T-cell (primary cell): Measurements from ENCODE around the gene CACNA1I. TPM values are rescaled to one million over a fixed set of nuclear protein-coding genes. Genes with fewer than 3 reads are reported as not detected.

Experiments
- ATAC-seq, 4 experiments: fragments of 200-7000 bp in 3 of 4; fragments of 150-1000 bp in 1 of 4; cut with Tn5 transposase; replicated peaks in 1 of 4; 1 replicate in 3 of 4; 2 replicates in 1 of 4; pipeline ENCODE4 v1.10.0; 2021; ENCODE audit warnings: moderate library complexity in 3 of 4, mild to moderate bottlenecking in 2 of 4, moderate number of reproducible peaks in 1 of 4
- CTCF ChIA-PET, 2 donors: fragments of 300-600 bp; sonication (Branson Sonifier 250); formaldehyde crosslinking; loops; one replicate each; lab custom pipeline; 2022; ENCODE audit warnings: antibody characterized with exemption in 2 of 2; lab: Charles Lee
- POLR2A ChIA-PET, 2 donors: fragments of 300-600 bp; sonication (Branson Sonifier 250); formaldehyde crosslinking; loops; one replicate each; lab custom pipeline; 2022; ENCODE audit warnings: antibody characterized with exemption in 2 of 2; lab: Charles Lee
- DNase-seq, 35 experiments: peaks; one replicate each; pipeline versions ENCODE4 v3.0.0 to v3.0.0-alpha.2; 2013 to 2023
- H3K27ac ChIP-seq: one replicate; pipeline ENCODE4 v1.5.1; 2013; ENCODE audit warnings: low read length
- H3K27me3 ChIP-seq, 2 experiments: replicated peaks in 1 of 2; 1 replicate in 1 of 2; 2 replicates in 1 of 2; pipeline versions ENCODE4 v1.6.1 to v1.7.0; 2013; ENCODE audit warnings: low read length in 1 of 2, mixed read lengths in 1 of 2; ENCODE audit not compliant: control insufficient read depth in 2 of 2, insufficient read depth in 2 of 2; ENCODE audit errors: extremely low read depth in 1 of 2
- H3K36me3 ChIP-seq, 2 donors: 1 replicate in 1 of 2; 2 replicates in 1 of 2; pipeline versions ENCODE4 v1.6.1 to v1.7.0; 2013; ENCODE audit warnings: low read length in 1 of 2; ENCODE audit not compliant: control insufficient read depth in 2 of 2, insufficient read depth in 1 of 2; ENCODE audit errors: extremely low read depth in 1 of 2
- H3K4me1 ChIP-seq, 2 experiments: 1 replicate in 1 of 2; 2 replicates in 1 of 2; pipeline versions ENCODE4 v1.6.1 to v1.7.0; 2013; ENCODE audit warnings: low read length in 2 of 2, mixed read lengths in 1 of 2; ENCODE audit not compliant: insufficient read depth in 2 of 2, control insufficient read depth in 1 of 2; ENCODE audit errors: extremely low read depth in 1 of 2
- H3K4me3 ChIP-seq, 2 donors: 1 replicate in 1 of 2; 2 replicates in 1 of 2; pipeline versions ENCODE4 v1.5.1 to v1.7.0; 2013; ENCODE audit warnings: mild to moderate bottlenecking in 2 of 2, low read length in 1 of 2, moderate library complexity in 1 of 2; ENCODE audit not compliant: control insufficient read depth in 1 of 2; ENCODE audit errors: extremely low read depth in 1 of 2
- H3K9me3 ChIP-seq: 2 replicates; pipeline ENCODE4 v1.7.0; 2013
- H3K27ac Mint-ChIP-seq, 2 donors: one replicate each; pipeline ENCODE4 v1.8.0; 2020 to 2021; ENCODE audit warnings: mild to moderate bottlenecking in 2 of 2, mixed read lengths in 2 of 2
- H3K27me3 Mint-ChIP-seq, 2 donors: one replicate each; pipeline ENCODE4 v1.8.0; 2021 to 2022; ENCODE audit warnings: mixed read lengths in 2 of 2
- H3K36me3 Mint-ChIP-seq: one replicate; pipeline ENCODE4 v1.8.0; 2021; ENCODE audit warnings: mixed read lengths
- H3K4me1 Mint-ChIP-seq, 3 donors: one replicate each; pipeline ENCODE4 v1.8.0; 2020 to 2022; ENCODE audit warnings: mixed read lengths in 3 of 3, mild to moderate bottlenecking in 1 of 3
- H3K4me3 Mint-ChIP-seq, 3 donors: one replicate each; pipeline ENCODE4 v1.8.0; 2020 to 2022; ENCODE audit warnings: mild to moderate bottlenecking in 3 of 3, mixed read lengths in 3 of 3, moderate library complexity in 3 of 3
- H3K9me3 Mint-ChIP-seq, 3 donors: one replicate each; pipeline ENCODE4 v1.8.0; 2020 to 2022; ENCODE audit warnings: mixed read lengths in 3 of 3
- WGBS: methylation state at CpG from one replicate; pipeline ENCODE4 v1.1.5; 2013; ENCODE audit warnings: missing lambda C conversion rate; ENCODE audit not compliant: insufficient coverage; 5-methylcytosine and 5-hydroxymethylcytosine counted together
- total RNA-seq, 35 experiments: library from RNA in 6 of 35; stranded (reverse) in 6 of 35; fragments of 120-200 nt in 1 of 35; gene quantifications; one replicate each; pipeline versions ENCODE4 v1.2.1 to v1.2.4 and lab custom pipeline; 2013 to 2026

Gene CACNA1I
- total RNA-seq, 5 donors from 2014 or later (not counting 1 experiment from before 2014, with no cell fraction given): 16.1 to 32.9 (median 28.8) TPM

- Mint-ChIP-seq H3K27ac (no peak overlapping the region), H3K36me3 (no peaks in the 10 kb centered on the region)
- WGBS: 82% methylated on average over 7 of the region's 12 CpGs
These were observed 25.1 kb downstream of the CACNA1I start for GRCh38 chr22:39595622-39596172.

GRCh38 chr22:39596601-39597000 lies 26.0 kb downstream of the CACNA1I start:
- ATAC-seq (no peak), DNase-seq (no peak)
- ChIA-PET CTCF (no interaction called here), POLR2A (no interaction called here)
- WGBS: 74% methylated on average over 5 of the region's 6 CpGs
- H3K36me3 Mint-ChIP-seq: no peaks in the 10 kb centered on the region
- Histone ChIP-seq H3K27ac (no peak overlapping the region), H3K4me3 (no peak overlapping the region), H3K4me1 (peaks cover 0 to 28% of the 10 kb centered on the region in 2 experiments), H3K9me3 (no peaks in the 10 kb centered on the region), H3K27me3 (peaks cover 0 to 58% of the 10 kb centered on the region in 2 experiments), H3K36me3 (no peaks in the 10 kb centered on the region)
- H3K4me3 Mint-ChIP-seq: no peak overlapping the region
- no peak overlapping the region for H3K27ac Mint-ChIP-seq
- H3K4me1 Mint-ChIP-seq: peaks cover 17 to 29% (median 26%) of the 10 kb centered on the region in 3 donors
- peaks cover 0 to 22% of the 10 kb centered on the region in 2 donors for H3K27me3 Mint-ChIP-seq
- no peaks in the 10 kb centered on the region for H3K9me3 Mint-ChIP-seq

More at GRCh38 chr22:39595622-39596172, 25.1 kb downstream of the CACNA1I start:
- peaks cover 0 to 22% of the 10 kb centered on the region in 2 donors for H3K27me3 Mint-ChIP-seq
- Histone ChIP-seq H3K4me3 (no peak overlapping the region), H3K27me3 (peaks cover 0 to 58% of the 10 kb centered on the region in 2 experiments), H3K9me3 (no peaks in the 10 kb centered on the region), H3K36me3 (no peaks in the 10 kb centered on the region), H3K4me1 (peaks cover 0 to 19% of the 10 kb centered on the region in 2 experiments), H3K27ac (no peak overlapping the region)
- ChIA-PET POLR2A (no interaction called here), CTCF (no interaction called here)
- peaks cover 8 to 20% (median 17%) of the 10 kb centered on the region in 3 donors for H3K4me1 Mint-ChIP-seq
- DNase-seq (no peak), ATAC-seq (no peak)
- no peaks in the 10 kb centered on the region for H3K9me3 Mint-ChIP-seq
- no peak overlapping the region for H3K4me3 Mint-ChIP-seq

GRCh38 chr22:39597236-39597869 lies 26.8 kb downstream of the CACNA1I start:
- no peak for DNase-seq
- H3K4me3 Mint-ChIP-seq: peak overlapping the region in 1 of 3 donors; percentile 68
- no peak for ATAC-seq
- no peaks in the 10 kb centered on the region for H3K36me3 ChIP-seq
- no peak overlapping the region for H3K4me3 ChIP-seq
- H3K27ac Mint-ChIP-seq: no peak overlapping the region
- no peaks in the 10 kb centered on the region for H3K9me3 ChIP-seq
- no peaks in the 10 kb centered on the region for H3K36me3 Mint-ChIP-seq
- peaks cover 0 to 33% of the 10 kb centered on the region in 2 experiments for H3K4me1 ChIP-seq
- ChIA-PET POLR2A (no interaction called here), CTCF (no interaction called here)
- no peak overlapping the region for H3K27ac ChIP-seq
- H3K27me3 Mint-ChIP-seq: peaks cover 0 to 22% of the 10 kb centered on the region in 2 donors
- WGBS: 93% methylated on average over 5 of the region's 8 CpGs
- H3K9me3 Mint-ChIP-seq: peaks cover 0 to 4% (median 0%) of the 10 kb centered on the region in 3 donors
- H3K27me3 ChIP-seq: peaks cover 0 to 53% of the 10 kb centered on the region in 2 experiments
- peaks cover 22 to 36% (median 31%) of the 10 kb centered on the region in 3 donors for H3K4me1 Mint-ChIP-seq

- H3K9me3 Mint-ChIP-seq: peaks cover 0 to 6% (median 0%) of the 10 kb centered on the region in 3 donors
- no peaks in the 10 kb centered on the region for H3K36me3 ChIP-seq
- peaks cover 0 to 19% of the 10 kb centered on the region in 2 donors for H3K27me3 Mint-ChIP-seq
- no peak overlapping the region for H3K27ac ChIP-seq
- peaks cover 31 to 46% (median 39%) of the 10 kb centered on the region in 3 donors for H3K4me1 Mint-ChIP-seq
- ChIA-PET CTCF (no interaction called here), POLR2A (no interaction called here)
- peak; percentile 62 to 86 (median 74) for ATAC-seq
- no peak overlapping the region for H3K4me3 ChIP-seq
- H3K36me3 Mint-ChIP-seq: no peaks in the 10 kb centered on the region
- H3K4me3 Mint-ChIP-seq: peak overlapping the region in 1 of 3 donors; percentile 68
- H3K9me3 ChIP-seq: no peaks in the 10 kb centered on the region
- 32% methylated on average over 18 of the region's 36 CpGs for WGBS
- H3K4me1 ChIP-seq: peaks cover 6 to 39% of the 10 kb centered on the region in 2 experiments
- H3K27me3 ChIP-seq: peaks cover 0 to 44% of the 10 kb centered on the region in 2 experiments
- peak overlapping the region in 1 of 2 donors; percentile 61 for H3K27ac Mint-ChIP-seq
- DNase-seq: peak; percentile 42 to 80 (median 69)
These were observed 27.7 kb downstream of the CACNA1I start for GRCh38 chr22:39598017-39598965.

- WGBS: 90% methylated on average over 13 of the region's 18 CpGs
- POLR2A ChIA-PET: interaction anchor here in 1 of 2 donors (0.6 kb wide), 1 partner anchor 220 kb away, joined by 4 read pairs; no protein-coding TSS in a partner anchor
- Mint-ChIP-seq H3K27ac (peak overlapping the region; percentile 77 to 86), H3K4me3 (peak overlapping the region in 1 of 3 donors; percentile 53), H3K4me1 (peaks cover 34 to 51% (median 45%) of the 10 kb centered on the region in 3 donors), H3K9me3 (peaks cover 0 to 9% (median 0%) of the 10 kb centered on the region in 3 donors), H3K36me3 (no peaks in the 10 kb centered on the region), H3K27me3 (peaks cover 0 to 18% of the 10 kb centered on the region in 2 donors)
- Histone ChIP-seq H3K36me3 (no peaks in the 10 kb centered on the region), H3K27me3 (peaks cover 0 to 33% of the 10 kb centered on the region in 2 experiments), H3K27ac (no peak overlapping the region), H3K4me3 (no peak overlapping the region), H3K4me1 (peaks cover 6 to 39% of the 10 kb centered on the region in 2 experiments), H3K9me3 (no peaks in the 10 kb centered on the region)
- DNase-seq (no peak), ATAC-seq (no peak)
- CTCF ChIA-PET: no interaction called here
These were observed 30.1 kb downstream of the CACNA1I start for GRCh38 chr22:39600491-39601179.
